ENCODE measurements around the gene TERT. TPM values are rescaled to one million over a fixed set of nuclear protein-coding genes. Genes with fewer than 3 reads are reported as not detected.

The TERT gene
- total and polyA plus RNA-seq, 4 experiments from 2014 or later = 0.12 to 0.13 TPM; not detected in 2

DNA sequence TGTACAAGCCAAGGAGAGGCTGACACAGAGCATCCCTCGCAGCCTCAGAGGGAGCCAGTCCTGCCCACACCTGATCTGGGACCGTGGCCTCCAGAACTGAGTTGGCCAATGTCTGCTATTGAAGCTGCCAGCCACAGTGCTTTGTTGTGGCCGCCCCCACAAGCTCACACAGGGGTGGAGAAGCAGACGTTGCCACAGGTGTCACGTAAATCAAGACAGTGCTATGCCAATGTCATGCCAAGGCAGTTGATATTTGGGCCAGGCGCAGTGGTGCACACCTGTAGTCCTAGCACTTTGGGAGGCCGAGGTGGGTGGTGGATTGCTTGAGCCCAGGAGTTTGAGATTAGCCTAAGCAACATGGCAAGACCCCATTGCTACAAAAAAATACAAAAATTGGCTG is 17.3 kb upstream of the TERT start:
- CTCF ChIA-PET (ENCODE audit: partially characterized antibody) = interaction anchor here (1.0 to 1.4 kb wide), 3 partner anchors 11 to 57 kb away, joined by 3 to 5 read pairs (median 4); no protein-coding TSS in a partner anchor
- Histone ChIP-seq H3K9me3 (ENCODE audit: control insufficient read depth in 1 of 2, low read length in 2 of 2) (peaks cover 0 to 6% of the 10 kb centered on the region in 2 donors), H3K4me1 (ENCODE audit: insufficient read depth, low read length) (peaks cover 53% of the 10 kb centered on the region), H3K27me3 (ENCODE audit: insufficient read depth, low read length) (no peaks in the 10 kb centered on the region), H3K36me3 (ENCODE audit: insufficient read depth, low read length) (no peaks in the 10 kb centered on the region), H3K4me3 (ENCODE audit: low read length in 2 of 2) (no peak overlapping the region), H3K27ac (ENCODE audit: low read depth, low read length) (no peak overlapping the region)
- no peaks in the 10 kb centered on the region for H3K27me3 Mint-ChIP-seq
- peak; percentile 57 to 69 (median 64) for DNase-seq
- peaks cover 48 to 73% (median 61%) of the 10 kb centered on the region in 4 donors for H3K4me1 Mint-ChIP-seq
- intact Hi-C loops (cut with micrococcal nuclease) = no loop called here
- H3K4me3 Mint-ChIP-seq = peak overlapping the region in 7 of 8 donors; percentile 14 to 92 (median 59)
- H3K27ac Mint-ChIP-seq = peak overlapping the region in 6 of 7 donors; percentile 22 to 89 (median 78)
- H3K36me3 Mint-ChIP-seq = peaks cover 0 to 12% of the 10 kb centered on the region in 2 donors
- peaks cover 0 to 14% (median 3%) of the 10 kb centered on the region in 8 donors for H3K9me3 Mint-ChIP-seq
- POLR2A ChIA-PET (ENCODE audit: partially characterized antibody) = interaction anchor here (1.0 to 4.2 kb wide), 9 partner anchors 10 to 488 kb away, joined by 3 to 31 read pairs (median 8); partner anchors contain the start of genes CLPTM1L and TERT

DNA sequence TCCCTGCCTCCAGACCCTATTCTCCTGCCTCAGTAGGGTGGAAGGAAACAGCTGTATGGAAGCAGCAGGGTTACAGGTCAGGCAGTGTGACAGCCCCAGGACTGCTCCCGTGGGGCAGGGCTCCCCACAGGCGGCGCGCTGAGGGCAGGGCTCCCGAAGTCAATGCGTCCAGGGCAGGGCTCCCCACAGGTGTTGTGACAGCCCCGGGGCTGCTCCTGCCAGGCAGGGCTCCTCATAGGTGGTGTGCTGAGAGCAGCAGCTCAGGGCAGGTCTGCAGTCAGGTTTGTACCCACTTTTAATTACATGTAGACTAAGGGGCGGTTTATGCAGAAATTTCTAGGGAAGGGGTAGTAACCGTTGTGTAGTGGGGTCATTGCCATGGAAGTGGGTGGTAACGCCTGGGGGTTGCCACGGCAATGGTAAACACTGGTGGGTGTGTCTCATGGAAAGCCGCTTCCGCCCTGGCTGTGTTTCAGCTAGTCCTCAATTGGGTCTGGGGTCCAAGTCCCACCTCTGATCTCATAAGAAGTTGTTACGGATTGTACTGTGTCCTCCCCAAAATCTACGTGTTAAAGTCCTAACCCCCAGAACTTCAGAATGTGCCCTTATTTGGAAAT is 16.7 kb upstream of the TERT start:
- H3K27me3 ChIP-seq (ENCODE audit: insufficient read depth, low read length) = no peaks in the 10 kb centered on the region
- peaks cover 43 to 67% (median 55%) of the 10 kb centered on the region in 4 donors for H3K4me1 Mint-ChIP-seq
- H3K27ac ChIP-seq (ENCODE audit: low read depth, low read length) = no peak overlapping the region
- H3K4me1 ChIP-seq (ENCODE audit: insufficient read depth, low read length) = peaks cover 47% of the 10 kb centered on the region
- POLR2A ChIA-PET (ENCODE audit: partially characterized antibody) = interaction anchor here (1.0 to 3.0 kb wide), 3 partner anchors 17 to 75 kb away, joined by 3 to 22 read pairs (median 14); partner anchors contain the start of genes CLPTM1L and TERT
- peak overlapping the region in 4 of 7 donors; percentile 39 to 89 (median 58) for H3K27ac Mint-ChIP-seq
- DNase-seq = peak in 1 of 5 donors; percentile 4
- no peak overlapping the region for H3K4me3 ChIP-seq (ENCODE audit: low read length in 2 of 2)
- CTCF ChIA-PET (ENCODE audit: partially characterized antibody) = interaction anchor here (1.4 kb wide), 1 partner anchor 11 kb away, joined by 3 read pairs; no protein-coding TSS in a partner anchor
- no peaks in the 10 kb centered on the region for H3K36me3 ChIP-seq (ENCODE audit: insufficient read depth, low read length)
- intact Hi-C loops (cut with micrococcal nuclease) = no loop called here
- peaks cover 0 to 7% of the 10 kb centered on the region in 2 donors for H3K36me3 Mint-ChIP-seq
- peaks cover 0 to 14% (median 3%) of the 10 kb centered on the region in 8 donors for H3K9me3 Mint-ChIP-seq
- no peaks in the 10 kb centered on the region for H3K27me3 Mint-ChIP-seq
- H3K9me3 ChIP-seq (ENCODE audit: control insufficient read depth in 1 of 2, low read length in 2 of 2) = peaks cover 0 to 6% of the 10 kb centered on the region in 2 donors
- H3K4me3 Mint-ChIP-seq = peak overlapping the region in 2 of 8 donors; percentile 31 to 63

DNA sequence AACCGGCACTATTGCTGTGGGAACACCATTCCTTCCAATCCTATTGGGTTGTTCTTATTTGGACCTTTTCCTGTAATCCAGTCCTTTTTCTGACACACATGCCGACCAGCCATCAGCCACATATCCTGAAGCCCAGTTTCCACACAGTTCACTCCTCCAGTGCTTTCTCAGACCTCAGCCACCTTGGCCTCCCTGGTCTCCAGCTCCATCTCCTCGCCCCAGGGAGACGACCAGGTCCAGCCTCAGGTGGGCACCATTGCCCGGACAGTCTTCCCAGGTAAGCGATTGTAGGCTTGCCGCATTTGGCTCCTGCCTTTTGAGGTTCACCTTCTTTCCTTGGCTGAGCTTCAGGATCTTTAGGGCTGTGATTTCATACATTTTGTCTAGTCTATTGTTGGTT is 15.2 kb upstream of the TERT start:
- Histone ChIP-seq H3K4me1 (ENCODE audit: insufficient read depth, low read length) (peaks cover 32% of the 10 kb centered on the region), H3K4me3 (ENCODE audit: low read length in 2 of 2) (no peak overlapping the region), H3K36me3 (ENCODE audit: insufficient read depth, low read length) (no peaks in the 10 kb centered on the region), H3K27ac (ENCODE audit: low read depth, low read length) (no peak overlapping the region), H3K27me3 (ENCODE audit: insufficient read depth, low read length) (no peaks in the 10 kb centered on the region), H3K9me3 (ENCODE audit: control insufficient read depth in 1 of 2, low read length in 2 of 2) (peaks cover 0 to 6% of the 10 kb centered on the region in 2 donors)
- Mint-ChIP-seq H3K4me1 (peaks cover 30 to 52% (median 42%) of the 10 kb centered on the region in 4 donors), H3K4me3 (no peak overlapping the region), H3K27me3 (no peaks in the 10 kb centered on the region), H3K27ac (peak overlapping the region in 2 of 7 donors; percentile 45 to 68), H3K9me3 (peaks cover 0 to 14% (median 3%) of the 10 kb centered on the region in 8 donors), H3K36me3 (no peaks in the 10 kb centered on the region)
- DNase-seq = peak in 1 of 5 donors; percentile 2
- intact Hi-C loops (cut with micrococcal nuclease) = no loop called here
- ChIA-PET CTCF (ENCODE audit: partially characterized antibody) (interaction anchor here (0.8 to 1.1 kb wide), 2 partner anchors 43 to 136 kb away, joined by 3 to 4 read pairs; no protein-coding TSS in a partner anchor), POLR2A (ENCODE audit: partially characterized antibody) (interaction anchor here (0.9 to 1.1 kb wide), 4 partner anchors 8 to 35 kb away, joined by 3 read pairs; partner anchors contain the start of gene CLPTM1L)

DNA sequence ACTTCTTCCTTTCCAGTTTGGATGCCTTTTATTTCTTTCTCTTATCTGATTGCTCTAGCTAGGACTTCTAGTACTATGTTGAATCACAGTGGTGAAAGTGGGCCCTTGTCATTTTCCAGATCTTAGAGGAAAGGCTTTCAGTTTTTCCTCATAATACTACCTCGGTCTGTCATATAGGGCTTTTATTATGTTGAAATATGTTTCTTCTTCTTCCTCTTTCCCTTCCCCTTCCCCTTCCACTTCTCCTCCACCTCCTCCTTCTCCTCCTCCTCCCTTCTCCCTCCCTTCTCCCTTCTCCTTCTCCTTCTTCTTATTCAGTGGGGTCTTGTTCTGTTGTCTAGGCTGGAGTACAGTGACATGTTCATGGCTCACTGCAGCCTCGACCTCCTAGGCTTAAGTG is 9.2 kb upstream of the TERT start:
- Mint-ChIP-seq H3K9me3 (peaks cover 0 to 2% (median 0%) of the 10 kb centered on the region in 8 donors), H3K27me3 (no peaks in the 10 kb centered on the region), H3K36me3 (no peaks in the 10 kb centered on the region), H3K4me1 (peaks cover 2 to 8% (median 5%) of the 10 kb centered on the region in 4 donors), H3K27ac (peak overlapping the region in 3 of 7 donors; percentile 4 to 35 (median 23)), H3K4me3 (no peak overlapping the region)
- intact Hi-C loops (cut with micrococcal nuclease) = no loop called here
- no peak overlapping the region for H3K27ac ChIP-seq (ENCODE audit: low read depth, low read length)
- no peak overlapping the region for H3K4me3 ChIP-seq (ENCODE audit: low read length in 2 of 2)
- POLR2A ChIA-PET (ENCODE audit: partially characterized antibody) = interaction anchor here (2.1 kb wide), 1 partner anchor 11 kb away, joined by 8 read pairs; no protein-coding TSS in a partner anchor
- H3K36me3 ChIP-seq (ENCODE audit: insufficient read depth, low read length) = no peaks in the 10 kb centered on the region
- H3K27me3 ChIP-seq (ENCODE audit: insufficient read depth, low read length) = no peaks in the 10 kb centered on the region
- H3K9me3 ChIP-seq (ENCODE audit: control insufficient read depth in 1 of 2, low read length in 2 of 2) = no peaks in the 10 kb centered on the region
- CTCF ChIA-PET (ENCODE audit: partially characterized antibody) = no interaction called here
- H3K4me1 ChIP-seq (ENCODE audit: insufficient read depth, low read length) = no peaks in the 10 kb centered on the region
- no peak for DNase-seq

DNA sequence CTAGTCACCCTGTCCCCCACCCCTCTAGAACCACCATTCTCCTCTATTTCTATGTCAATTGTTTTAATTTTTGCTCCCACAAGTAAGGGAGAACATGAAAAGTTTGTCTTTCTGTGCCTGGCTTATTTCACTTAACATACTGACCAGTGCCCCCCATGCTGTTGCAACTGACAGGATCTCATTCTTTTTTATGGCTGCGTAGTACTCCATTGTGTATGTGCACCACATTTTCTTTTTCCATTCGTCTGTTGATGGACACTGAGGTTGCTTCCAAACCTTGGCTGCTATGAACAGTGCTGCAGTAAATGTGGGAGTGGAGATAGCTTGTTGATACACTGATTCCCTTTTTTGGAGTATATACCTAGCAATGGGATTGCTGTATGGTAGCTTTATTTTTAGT is 7.4 kb upstream of the TERT start:
- Histone ChIP-seq H3K27ac (ENCODE audit: low read depth, low read length) (no peak overlapping the region), H3K27me3 (ENCODE audit: insufficient read depth, low read length) (no peaks in the 10 kb centered on the region), H3K4me3 (ENCODE audit: low read length in 2 of 2) (no peak overlapping the region), H3K36me3 (ENCODE audit: insufficient read depth, low read length) (no peaks in the 10 kb centered on the region), H3K4me1 (ENCODE audit: insufficient read depth, low read length) (no peaks in the 10 kb centered on the region), H3K9me3 (ENCODE audit: control insufficient read depth in 1 of 2, low read length in 2 of 2) (no peaks in the 10 kb centered on the region)
- no peak for DNase-seq
- H3K27ac Mint-ChIP-seq = no peak overlapping the region
- H3K4me3 Mint-ChIP-seq = no peak overlapping the region
- ChIA-PET CTCF (ENCODE audit: partially characterized antibody) (interaction anchor here (1.5 kb wide), 1 partner anchor 11 kb away, joined by 4 read pairs; no protein-coding TSS in a partner anchor), POLR2A (ENCODE audit: partially characterized antibody) (interaction anchor here (1.1 to 2.1 kb wide), 3 partner anchors 8 to 13 kb away, joined by 3 to 8 read pairs (median 8); no protein-coding TSS in a partner anchor)
- H3K9me3 Mint-ChIP-seq = peaks cover 0 to 2% (median 0%) of the 10 kb centered on the region in 8 donors
- no peaks in the 10 kb centered on the region for H3K27me3 Mint-ChIP-seq
- H3K36me3 Mint-ChIP-seq = no peaks in the 10 kb centered on the region
- intact Hi-C loops (cut with micrococcal nuclease) = no loop called here
- peaks cover 0 to 6% (median under 1%) of the 10 kb centered on the region in 4 donors for H3K4me1 Mint-ChIP-seq

DNA sequence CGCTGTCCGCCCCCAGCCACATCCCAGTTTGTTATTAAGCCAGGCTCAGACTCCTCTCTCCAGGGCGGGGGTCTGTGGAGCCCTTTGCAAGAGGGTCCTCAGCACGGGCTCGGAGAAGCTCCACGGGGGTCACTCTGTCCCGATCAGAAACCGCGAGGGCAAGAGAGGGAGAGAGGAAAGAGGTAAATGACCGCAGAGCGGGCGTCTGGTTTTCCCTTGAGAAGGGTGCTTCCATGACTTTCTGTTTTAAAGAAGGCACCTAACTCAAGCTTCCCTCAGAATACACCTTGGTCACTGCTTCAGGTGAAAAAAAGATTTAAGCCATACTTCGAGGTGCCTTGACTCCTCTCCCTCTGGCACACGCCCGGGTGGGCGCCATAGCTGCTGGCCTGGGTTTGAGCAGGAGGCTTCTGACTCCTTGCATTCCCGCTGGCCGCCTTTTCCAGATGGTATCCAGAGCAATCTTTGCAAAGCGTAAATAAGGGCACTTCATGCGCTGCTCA is 5.8 kb upstream of the TERT start:
- Histone ChIP-seq H3K27me3 (ENCODE audit: insufficient read depth, low read length) (no peaks in the 10 kb centered on the region), H3K9me3 (ENCODE audit: control insufficient read depth in 1 of 2, low read length in 2 of 2) (no peaks in the 10 kb centered on the region), H3K36me3 (ENCODE audit: insufficient read depth, low read length) (no peaks in the 10 kb centered on the region), H3K4me3 (ENCODE audit: low read length in 2 of 2) (no peak overlapping the region), H3K4me1 (ENCODE audit: insufficient read depth, low read length) (no peaks in the 10 kb centered on the region), H3K27ac (ENCODE audit: low read depth, low read length) (no peak overlapping the region)
- H3K27me3 Mint-ChIP-seq = no peaks in the 10 kb centered on the region
- CTCF ChIA-PET (ENCODE audit: partially characterized antibody) = interaction anchor here (0.9 to 1.0 kb wide), 2 partner anchors 11 to 15 kb away, joined by 3 read pairs; no protein-coding TSS in a partner anchor
- H3K4me1 Mint-ChIP-seq = peaks cover 0 to 6% (median 3%) of the 10 kb centered on the region in 4 donors
- H3K36me3 Mint-ChIP-seq = no peaks in the 10 kb centered on the region
- H3K4me3 Mint-ChIP-seq = no peak overlapping the region
- intact Hi-C loops (cut with micrococcal nuclease) = no loop called here
- POLR2A ChIA-PET (ENCODE audit: partially characterized antibody) = interaction anchor here (0.6 to 1.6 kb wide), 2 partner anchors 12 to 18 kb away, joined by 3 to 7 read pairs; no protein-coding TSS in a partner anchor
- no peak for DNase-seq
- H3K27ac Mint-ChIP-seq = no peak overlapping the region
- peaks cover 0 to 2% (median 0%) of the 10 kb centered on the region in 8 donors for H3K9me3 Mint-ChIP-seq

DNA sequence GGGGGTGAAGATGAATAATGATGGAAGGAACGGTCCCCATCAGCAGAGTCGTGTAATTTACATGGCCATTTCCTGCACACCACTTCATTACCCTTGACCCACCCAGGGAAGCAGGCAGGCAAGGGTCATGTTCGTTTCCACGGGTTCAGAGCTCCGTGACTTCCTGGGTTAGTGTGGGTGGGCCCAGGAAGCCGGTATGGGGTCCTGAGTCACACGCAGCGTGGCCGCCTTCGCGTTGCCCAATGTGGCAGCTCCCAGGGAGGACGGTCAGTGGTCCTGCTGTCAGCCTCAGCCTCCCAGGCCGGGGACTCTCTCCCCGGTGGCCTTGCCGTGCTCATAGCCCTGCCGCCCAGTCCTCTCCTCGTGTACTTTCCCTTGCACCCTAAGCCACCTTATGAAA is 5.1 kb upstream of the TERT start:
- no peaks in the 10 kb centered on the region for H3K9me3 ChIP-seq (ENCODE audit: control insufficient read depth in 1 of 2, low read length in 2 of 2)
- DNase-seq = no peak
- no peaks in the 10 kb centered on the region for H3K4me1 ChIP-seq (ENCODE audit: insufficient read depth, low read length)
- no peaks in the 10 kb centered on the region for H3K27me3 Mint-ChIP-seq
- H3K27me3 ChIP-seq (ENCODE audit: insufficient read depth, low read length) = no peaks in the 10 kb centered on the region
- intact Hi-C loops (cut with micrococcal nuclease) = no loop called here
- ChIA-PET POLR2A (ENCODE audit: partially characterized antibody) (interaction anchor here (1.6 kb wide), 1 partner anchor 13 kb away, joined by 7 read pairs; no protein-coding TSS in a partner anchor), CTCF (ENCODE audit: partially characterized antibody) (interaction anchor here (0.9 kb wide), 1 partner anchor 16 kb away, joined by 3 read pairs; no protein-coding TSS in a partner anchor)
- no peak overlapping the region for H3K27ac ChIP-seq (ENCODE audit: low read depth, low read length)
- H3K4me1 Mint-ChIP-seq = peaks cover 0 to 6% (median 3%) of the 10 kb centered on the region in 4 donors
- no peaks in the 10 kb centered on the region for H3K36me3 Mint-ChIP-seq
- H3K9me3 Mint-ChIP-seq = peaks cover 0 to 2% (median 0%) of the 10 kb centered on the region in 8 donors
- H3K36me3 ChIP-seq (ENCODE audit: insufficient read depth, low read length) = no peaks in the 10 kb centered on the region
- H3K4me3 ChIP-seq (ENCODE audit: low read length in 2 of 2) = no peak overlapping the region
- no peak overlapping the region for H3K4me3 Mint-ChIP-seq
- peak overlapping the region in 1 of 7 donors; percentile 38 for H3K27ac Mint-ChIP-seq
